Right atrium auricular region (tissue), 2 donors: ENCODE results near the gene BCAP31. TPM values are rescaled to one million over a fixed set of nuclear protein-coding genes. Genes with fewer than 3 reads are reported as not detected.

ENCODE experiments used
- DNase-seq: peaks from one replicate; pipeline ENCODE4 v3.0.0-alpha.2; 2019; ENCODE audit warnings: low spot score
- H3K27ac ChIP-seq, 2 donors: fragments of 200-600 bp; sonication (generic); 1 replicate in 1 of 2; 2 replicates in 1 of 2; pipeline ENCODE4 v1.5.1; 2016 to 2019
- H3K27me3 ChIP-seq, 2 donors: fragments of 200-600 bp; sonication (generic); one replicate each; pipeline versions ENCODE4 v1.5.1 to v1.6.0; 2017 to 2019
- H3K36me3 ChIP-seq: fragments of 200-600 bp; sonication (generic); one replicate; pipeline ENCODE4 v1.5.1; 2016
- H3K4me1 ChIP-seq, 2 donors: fragments of 200-600 bp; sonication (generic); one replicate each; pipeline versions ENCODE4 v1.5.1 to v1.6.0; 2017 to 2019
- H3K4me3 ChIP-seq, 2 donors: fragments of 200-600 bp; sonication (generic); 1 replicate in 1 of 2; 2 replicates in 1 of 2; pipeline ENCODE4 v1.5.1; 2017 to 2019; ENCODE audit warnings: mild to moderate bottlenecking in 1 of 2, moderate library complexity in 1 of 2
- H3K9me3 ChIP-seq, 2 donors: fragments of 200-600 bp; sonication (generic); one replicate each; pipeline ENCODE4 v1.5.1; 2019
- total RNA-seq, 2 donors: library from RNA; depleted of rRNA; stranded (reverse); fragments of >200 nt; gene quantifications; one replicate each; pipeline ENCODE4 v1.1.0, GENCODE V29; 2016
- TF ChIP-seq, protein P1 (sequence below), 2 donors: fragments of 200-600 bp; sonication (generic); IDR thresholded peaks; one replicate each; pipeline ENCODE4 v1.5.1; 2019; ENCODE audit warnings: antibody characterized with exemption in 2 of 2

Gene BCAP31
- total RNA-seq, 2 donors from 2014 or later: 86.3 to 109 TPM

DNA sequence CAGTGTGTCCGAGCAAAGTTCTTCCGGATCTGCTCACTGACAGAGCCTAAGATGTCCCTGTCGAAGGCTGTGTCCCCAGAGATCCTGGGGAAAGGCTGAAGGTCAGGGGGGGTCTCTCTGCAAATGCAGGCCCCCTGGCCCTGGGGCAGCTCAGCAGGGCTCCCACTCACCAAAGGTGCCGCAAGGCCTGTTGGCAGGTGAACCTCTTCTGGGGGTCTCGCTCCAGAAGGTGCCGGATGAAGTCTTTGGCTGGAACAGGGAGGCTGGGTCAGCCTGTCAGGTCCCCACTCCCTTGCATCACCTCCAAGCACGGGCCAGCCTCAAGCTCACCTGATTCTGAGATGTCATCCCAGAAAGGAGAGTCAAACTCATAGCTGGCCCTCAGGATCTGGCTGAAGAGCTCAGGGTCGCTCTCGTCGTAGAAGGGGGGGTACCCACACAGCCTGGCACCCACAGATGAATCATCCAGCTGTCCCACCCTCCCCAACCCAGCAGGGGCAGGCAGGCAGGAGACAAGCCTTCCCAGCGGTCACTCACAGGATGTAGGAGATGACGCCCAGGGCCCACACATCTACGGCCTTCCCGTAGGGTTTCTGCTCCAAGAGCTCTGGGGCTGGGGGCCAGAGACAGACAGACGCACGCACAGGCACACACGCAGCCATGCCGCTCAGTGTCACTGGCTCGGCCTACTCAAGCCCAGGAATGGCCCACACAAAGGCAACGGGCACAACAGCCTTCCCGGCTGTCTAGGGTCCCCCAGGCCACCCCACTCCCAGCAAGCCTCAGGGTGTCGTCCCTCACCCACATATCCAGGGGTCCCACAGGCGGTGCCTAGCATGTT, 53.2 kb downstream of the BCAP31 start:
- DNase-seq: no peak
- H3K4me3 ChIP-seq: no peak overlapping the region
- no peaks in the 10 kb centered on the region for H3K36me3 ChIP-seq

DNA sequence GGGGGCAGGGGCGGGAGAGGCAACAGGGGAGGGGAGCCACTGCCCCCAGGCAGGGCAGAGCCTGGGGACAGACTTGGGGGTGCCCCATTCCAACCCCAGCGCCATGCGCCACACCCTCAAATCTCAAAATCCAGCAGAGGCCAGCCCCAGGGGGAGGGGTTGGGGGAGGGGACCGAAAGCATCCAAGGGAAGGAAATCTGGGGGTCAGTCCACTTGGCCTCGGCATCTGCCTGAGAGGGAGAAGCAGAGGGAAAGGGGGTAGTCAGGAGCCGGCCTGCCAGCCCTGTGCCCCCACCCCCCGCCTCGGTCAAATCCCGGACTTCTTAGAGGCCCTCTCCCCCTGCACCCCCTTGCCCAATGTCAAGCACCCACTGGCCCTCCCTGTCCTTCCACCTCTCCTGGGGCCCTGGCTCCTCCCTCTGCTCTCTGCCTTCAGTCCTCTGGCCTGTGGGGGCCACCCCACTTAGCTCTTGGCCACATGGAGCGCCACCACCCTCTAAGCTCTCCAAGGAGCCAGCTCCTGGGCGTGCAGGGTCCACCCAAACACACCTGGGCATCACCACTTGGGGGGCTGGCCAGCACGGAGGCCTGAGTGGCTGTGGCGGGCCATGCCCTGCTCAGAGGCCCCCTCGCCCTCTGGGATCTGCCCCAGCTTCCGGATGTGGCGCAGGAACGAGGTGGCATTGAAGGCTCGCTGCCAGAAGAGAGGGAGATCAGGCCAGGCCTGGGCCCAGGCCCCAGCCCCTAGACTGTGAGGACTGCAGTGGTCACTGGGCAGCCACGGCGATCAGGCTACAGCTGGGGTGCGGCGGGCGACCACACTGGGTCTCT, 54.1 kb downstream of the BCAP31 start:
- Histone ChIP-seq H3K27ac (no peak overlapping the region), H3K4me1 (no peaks in the 10 kb centered on the region), H3K9me3 (peaks cover 0 to 1% of the 10 kb centered on the region in 2 donors), H3K27me3 (no peaks in the 10 kb centered on the region), H3K36me3 (no peaks in the 10 kb centered on the region), H3K4me3 (no peak overlapping the region)
- TF ChIP-seq, protein P1, sequence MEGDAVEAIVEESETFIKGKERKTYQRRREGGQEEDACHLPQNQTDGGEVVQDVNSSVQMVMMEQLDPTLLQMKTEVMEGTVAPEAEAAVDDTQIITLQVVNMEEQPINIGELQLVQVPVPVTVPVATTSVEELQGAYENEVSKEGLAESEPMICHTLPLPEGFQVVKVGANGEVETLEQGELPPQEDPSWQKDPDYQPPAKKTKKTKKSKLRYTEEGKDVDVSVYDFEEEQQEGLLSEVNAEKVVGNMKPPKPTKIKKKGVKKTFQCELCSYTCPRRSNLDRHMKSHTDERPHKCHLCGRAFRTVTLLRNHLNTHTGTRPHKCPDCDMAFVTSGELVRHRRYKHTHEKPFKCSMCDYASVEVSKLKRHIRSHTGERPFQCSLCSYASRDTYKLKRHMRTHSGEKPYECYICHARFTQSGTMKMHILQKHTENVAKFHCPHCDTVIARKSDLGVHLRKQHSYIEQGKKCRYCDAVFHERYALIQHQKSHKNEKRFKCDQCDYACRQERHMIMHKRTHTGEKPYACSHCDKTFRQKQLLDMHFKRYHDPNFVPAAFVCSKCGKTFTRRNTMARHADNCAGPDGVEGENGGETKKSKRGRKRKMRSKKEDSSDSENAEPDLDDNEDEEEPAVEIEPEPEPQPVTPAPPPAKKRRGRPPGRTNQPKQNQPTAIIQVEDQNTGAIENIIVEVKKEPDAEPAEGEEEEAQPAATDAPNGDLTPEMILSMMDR (IDR thresholded peaks at IDR 0.05): no peak
- no peak for DNase-seq

More for the DNA sequence above, 53.2 kb downstream of the BCAP31 start:
- Histone ChIP-seq H3K4me1 (no peaks in the 10 kb centered on the region), H3K27me3 (no peaks in the 10 kb centered on the region), H3K9me3 (no peaks in the 10 kb centered on the region), H3K27ac (no peak overlapping the region)
- TF ChIP-seq, protein P1 (IDR thresholded peaks at IDR 0.05): no peak

DNA sequence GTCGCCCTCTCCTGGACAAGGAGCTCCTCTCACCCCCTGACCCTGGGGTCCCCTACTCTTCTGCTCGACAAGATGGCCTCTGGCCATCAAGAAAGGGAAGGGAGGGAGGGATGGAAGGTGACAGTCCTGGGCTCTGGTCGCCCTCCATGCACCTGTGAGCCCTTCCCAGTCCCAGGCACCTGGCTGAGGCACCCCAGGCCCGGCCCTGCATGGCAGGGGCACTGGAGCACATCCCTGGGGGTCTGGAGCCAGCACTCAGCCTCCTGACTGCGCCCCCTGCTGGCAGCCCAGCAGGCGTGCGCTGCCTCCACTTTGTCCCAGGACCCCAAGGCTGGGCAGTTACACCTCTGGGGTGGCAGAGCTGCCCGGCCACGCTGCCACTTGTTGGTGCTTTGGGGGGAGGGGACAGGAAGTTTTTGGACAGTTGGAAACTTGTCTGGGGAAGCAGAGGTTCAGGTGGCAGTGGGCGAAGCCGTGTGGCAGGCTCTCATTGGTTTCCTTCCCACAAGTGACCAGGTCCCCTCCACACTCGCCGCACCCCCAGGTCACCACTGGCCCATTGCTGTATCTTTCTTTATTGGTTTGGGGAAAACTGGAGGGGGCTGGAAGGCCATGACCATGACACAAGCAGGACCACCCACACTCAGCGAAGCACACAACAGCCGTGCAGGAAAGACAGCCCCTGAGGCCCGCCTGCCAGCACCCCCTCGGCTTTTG, 54.9 kb downstream of the BCAP31 start:
- H3K4me3 ChIP-seq: no peak overlapping the region
- peaks cover 0 to 4% of the 10 kb centered on the region in 2 donors for H3K9me3 ChIP-seq
- H3K27me3 ChIP-seq: no peaks in the 10 kb centered on the region
- DNase-seq: no peak
- TF ChIP-seq, protein P1 (IDR thresholded peaks at IDR 0.05): peak; percentile 46 to 81
- no peaks in the 10 kb centered on the region for H3K4me1 ChIP-seq
- no peaks in the 10 kb centered on the region for H3K36me3 ChIP-seq
- H3K27ac ChIP-seq: no peak overlapping the region

DNA sequence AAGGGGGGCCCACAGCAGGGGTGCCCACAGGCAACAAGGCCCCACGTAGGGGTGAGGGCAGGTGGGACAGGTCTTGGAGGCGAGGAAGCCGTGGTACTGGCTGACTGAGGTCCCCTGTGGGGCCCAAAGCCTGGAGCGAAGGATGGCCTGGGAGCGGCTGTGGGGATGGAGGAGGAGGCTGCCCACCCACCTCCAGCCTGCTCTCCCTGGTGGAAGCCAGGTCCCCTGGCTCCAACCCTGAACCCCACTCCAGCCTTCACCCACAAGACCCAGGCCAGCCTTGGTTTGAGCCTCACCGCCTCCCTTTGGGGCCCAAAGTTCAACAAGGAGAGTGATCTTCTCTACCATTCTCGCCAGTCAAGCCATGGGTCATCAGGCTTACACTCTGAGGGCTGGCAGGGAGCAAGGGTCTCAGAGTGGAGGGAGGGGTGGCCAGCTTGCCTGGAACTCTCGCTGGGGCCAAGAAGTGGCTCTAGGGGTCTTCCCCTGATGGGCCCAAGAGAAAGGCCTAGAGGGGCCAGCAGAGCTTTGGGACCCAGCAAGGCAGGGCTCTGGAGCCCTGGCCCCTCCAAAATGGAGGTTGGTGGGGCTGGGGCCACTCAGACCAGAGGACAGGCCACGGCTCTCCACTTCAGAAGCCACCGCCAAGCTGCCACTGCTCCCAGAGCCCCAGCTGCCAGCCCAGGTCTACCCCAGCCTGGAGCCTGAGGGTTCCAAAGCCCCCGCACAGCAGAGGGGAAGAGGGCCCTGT, 55.6 kb downstream of the BCAP31 start:
- no peak for DNase-seq
- no peaks in the 10 kb centered on the region for H3K27me3 ChIP-seq
- TF ChIP-seq, protein P1 (IDR thresholded peaks at IDR 0.05): no peak
- H3K4me1 ChIP-seq: no peaks in the 10 kb centered on the region
- H3K4me3 ChIP-seq: no peak overlapping the region
- H3K27ac ChIP-seq: no peak overlapping the region
- peaks cover 0 to 4% of the 10 kb centered on the region in 2 donors for H3K9me3 ChIP-seq
- H3K36me3 ChIP-seq: no peaks in the 10 kb centered on the region

DNA sequence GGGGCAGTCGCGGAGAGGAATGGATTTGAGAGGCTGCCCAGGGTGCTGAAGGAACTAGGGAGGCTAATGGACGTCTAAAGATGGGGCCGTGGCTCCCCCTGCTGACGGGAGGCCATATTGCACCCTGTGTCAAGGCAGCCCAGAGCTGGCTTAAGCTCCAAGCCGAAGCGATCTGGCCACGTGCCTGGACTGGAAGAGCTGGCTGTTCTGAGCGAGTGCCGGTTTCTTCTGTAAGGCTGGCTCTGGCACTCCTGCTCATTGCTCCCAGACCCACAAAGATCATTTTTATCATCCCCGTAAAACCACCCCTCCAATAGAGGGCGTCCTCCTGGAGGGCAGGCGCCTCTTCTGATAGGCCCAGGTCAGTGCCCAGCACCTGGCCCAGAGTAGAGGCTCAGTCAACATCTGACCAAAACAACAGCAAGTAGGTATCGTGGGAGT, 56.2 kb downstream of the BCAP31 start:
- H3K27me3 ChIP-seq: no peaks in the 10 kb centered on the region
- DNase-seq: peak; percentile 82
- H3K4me3 ChIP-seq: no peak overlapping the region
- no peaks in the 10 kb centered on the region for H3K36me3 ChIP-seq
- no peak overlapping the region for H3K27ac ChIP-seq
- peaks cover 0 to 4% of the 10 kb centered on the region in 2 donors for H3K9me3 ChIP-seq
- no peaks in the 10 kb centered on the region for H3K4me1 ChIP-seq
- TF ChIP-seq, protein P1 (IDR thresholded peaks at IDR 0.05): peak; percentile 43 to 79
